ENCODE data around the gene NEUROG1.
"Not testable (repeated sequence)": the region's sequence is repeated elsewhere in the genome, so short reads cannot be mapped to it uniquely, and the experiment has no call there.

NEUROG1 gene

DNA sequence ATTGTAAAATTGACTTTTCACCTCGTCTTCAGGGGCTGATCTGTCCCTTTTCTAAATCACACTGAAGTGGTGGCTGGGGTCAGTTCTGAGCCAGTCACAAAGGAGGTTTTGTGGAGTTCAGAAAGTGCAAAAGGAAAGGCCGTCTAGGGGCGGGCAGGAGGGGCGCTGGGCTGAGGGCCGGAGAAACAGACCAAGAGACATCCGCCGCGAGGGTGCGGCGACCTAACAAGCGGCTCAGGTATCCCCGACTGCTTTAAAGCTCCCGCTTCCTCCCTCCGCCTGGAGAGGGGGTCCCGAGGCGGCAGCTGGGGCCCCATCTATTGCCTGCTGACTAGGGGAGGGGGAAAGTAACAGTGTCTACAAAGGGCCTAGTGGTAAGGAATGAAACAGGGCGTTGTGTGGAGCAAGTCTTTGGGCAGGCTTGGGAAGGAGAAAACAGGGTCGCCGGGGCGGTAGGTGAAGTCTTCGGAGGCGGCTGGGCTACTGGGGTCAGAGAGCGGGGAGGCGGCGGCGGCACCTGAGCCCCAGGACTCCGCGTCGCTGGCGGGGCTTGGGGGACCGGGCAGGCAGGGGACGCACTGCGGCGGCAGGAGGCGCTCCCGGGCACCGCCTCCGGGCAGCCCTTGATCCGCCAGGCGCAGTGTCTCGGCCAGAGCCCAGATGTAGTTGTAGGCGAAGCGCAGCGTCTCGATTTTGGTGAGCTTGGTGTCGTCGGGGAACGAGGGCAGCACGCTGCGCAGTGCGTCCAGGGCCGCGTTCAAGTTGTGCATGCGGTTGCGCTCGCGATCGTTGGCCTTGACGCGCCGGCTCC lies 950 bp downstream of the NEUROG1 start:
- no peak for DNase-seq

- no peak for DNase-seq
Measured at GRCh38 chr5:135533794-135534193, 2.0 kb downstream of the NEUROG1 start.

DNA sequence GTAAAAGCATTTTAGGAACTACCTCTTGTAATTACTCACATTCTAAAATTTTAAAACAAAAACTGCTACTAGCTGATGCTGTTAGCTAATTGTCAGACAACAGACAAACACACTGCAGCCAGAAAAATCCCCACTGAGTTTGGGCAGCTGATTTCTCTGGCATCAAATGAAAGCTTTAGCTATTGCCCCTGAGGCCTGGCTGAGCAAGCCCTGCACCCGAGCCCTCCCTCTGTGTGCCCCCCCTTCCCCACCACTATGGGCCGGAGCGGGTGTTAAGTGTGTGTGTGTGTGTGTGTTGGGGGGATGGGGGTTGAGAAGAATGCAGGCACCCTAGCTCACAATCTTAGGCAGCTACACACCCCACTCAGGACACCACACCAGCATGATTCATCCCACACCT lies 2.4 kb downstream of the NEUROG1 start:
- DNase-seq: no peak

- DNase-seq: not testable (repeated sequence)
Measured at GRCh38 chr5:135529576-135529975, 6.2 kb downstream of the NEUROG1 start.

DNA sequence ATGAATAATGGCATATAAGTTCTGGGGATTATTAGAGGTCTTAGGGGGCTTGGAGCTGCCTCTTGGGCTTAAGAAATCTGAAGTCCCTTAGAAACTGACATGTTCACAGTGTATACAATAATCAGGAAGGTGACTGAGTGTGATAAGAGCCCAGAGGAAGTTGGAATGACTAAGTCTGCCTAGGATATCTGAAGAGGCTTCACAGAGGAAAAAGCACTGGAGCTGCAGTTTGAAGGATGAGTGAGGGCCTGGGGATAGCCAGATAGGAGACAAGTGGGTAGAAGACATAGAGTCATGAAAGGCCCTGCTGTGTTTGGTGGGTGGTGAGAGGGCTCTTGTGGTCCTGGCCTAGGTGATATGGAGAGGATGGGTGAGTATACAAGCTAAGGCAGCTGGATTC lies 8.8 kb downstream of the NEUROG1 start:
- no peak for DNase-seq

GRCh38 chr5:135521964-135522363 lies 13.8 kb downstream of the NEUROG1 start:
- no peak for DNase-seq

- no peak for DNase-seq
Measured at GRCh38 chr5:135517631-135518030, 18.1 kb downstream of the NEUROG1 start.

- DNase-seq: no peak
Measured at GRCh38 chr5:135514116-135514515, 21.6 kb downstream of the NEUROG1 start.

GRCh38 chr5:135511761-135512575 lies 23.8 kb downstream of the NEUROG1 start:
- DNase-seq: no peak

- no peak for DNase-seq
Measured at GRCh38 chr5:135509995-135510394, 25.8 kb downstream of the NEUROG1 start.

DNA sequence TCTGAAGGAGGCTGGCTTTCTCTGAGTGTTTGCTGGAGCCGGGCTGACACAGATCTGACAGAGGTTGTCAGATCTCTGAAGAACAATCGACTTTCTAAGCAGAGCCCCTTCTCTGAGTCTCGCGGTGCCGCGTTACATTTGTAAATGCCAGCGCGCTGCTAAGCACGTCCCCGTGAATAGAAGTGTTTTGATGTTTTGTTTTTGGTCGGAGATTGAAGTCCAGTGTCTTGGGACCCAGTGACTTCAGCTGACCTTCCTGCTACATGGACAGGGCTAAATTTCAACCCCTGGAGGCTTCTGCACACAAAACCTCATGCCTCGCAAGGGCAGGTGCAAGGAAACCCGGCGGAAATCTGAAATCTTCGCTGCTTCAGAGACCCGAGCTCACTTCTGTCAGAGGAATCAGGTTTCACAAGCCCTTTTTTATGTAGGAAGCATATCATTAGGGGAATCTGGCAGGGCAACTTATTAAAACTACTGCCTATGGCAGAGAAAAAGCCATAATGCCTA lies 27.2 kb downstream of the NEUROG1 start:
- DNase-seq: no peak

DNA sequence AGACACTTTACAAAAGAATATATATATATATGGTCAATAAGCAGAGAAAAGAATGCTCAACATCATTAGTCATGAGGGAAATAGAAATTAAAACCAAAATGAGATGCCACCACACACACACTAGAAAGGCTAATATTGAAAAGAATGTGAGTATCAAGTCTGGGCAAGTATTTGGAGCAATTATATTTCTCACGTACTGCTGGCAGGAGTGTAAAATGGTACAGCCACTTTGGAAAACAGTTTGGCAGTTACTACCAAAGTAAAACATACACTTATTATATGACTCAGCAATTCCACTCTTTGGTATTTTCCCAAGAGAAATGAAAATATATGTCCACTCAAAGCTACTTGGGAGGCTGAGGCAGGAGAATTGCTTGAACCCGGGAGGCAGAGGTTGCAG lies 29.8 kb downstream of the NEUROG1 start:
- DNase-seq: no peak

DNA sequence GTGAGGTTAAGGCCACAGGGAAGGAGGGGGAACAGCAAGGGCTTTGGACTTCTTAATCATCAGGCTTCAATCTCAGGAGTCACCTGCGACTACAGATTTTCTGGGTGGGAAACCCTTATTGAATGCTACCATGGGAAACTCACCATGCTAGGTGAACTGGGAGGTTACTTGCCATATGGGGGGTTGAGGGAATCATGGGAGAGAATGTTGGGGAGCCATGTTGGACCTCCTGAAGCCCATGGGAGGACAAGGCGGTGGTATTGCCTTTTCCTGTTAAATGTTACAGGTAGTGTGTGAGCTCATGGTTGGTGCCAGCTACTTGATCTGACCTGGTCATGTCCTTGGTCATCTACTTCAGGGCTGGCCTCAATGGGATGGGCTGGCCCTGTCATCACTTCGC lies 31.4 kb downstream of the NEUROG1 start:
- DNase-seq: no peak

GRCh38 chr5:135503871-135504270 lies 31.9 kb downstream of the NEUROG1 start:
- no peak for DNase-seq

- no peak for DNase-seq
Measured at GRCh38 chr5:135502836-135503520, 32.8 kb downstream of the NEUROG1 start.

DNA sequence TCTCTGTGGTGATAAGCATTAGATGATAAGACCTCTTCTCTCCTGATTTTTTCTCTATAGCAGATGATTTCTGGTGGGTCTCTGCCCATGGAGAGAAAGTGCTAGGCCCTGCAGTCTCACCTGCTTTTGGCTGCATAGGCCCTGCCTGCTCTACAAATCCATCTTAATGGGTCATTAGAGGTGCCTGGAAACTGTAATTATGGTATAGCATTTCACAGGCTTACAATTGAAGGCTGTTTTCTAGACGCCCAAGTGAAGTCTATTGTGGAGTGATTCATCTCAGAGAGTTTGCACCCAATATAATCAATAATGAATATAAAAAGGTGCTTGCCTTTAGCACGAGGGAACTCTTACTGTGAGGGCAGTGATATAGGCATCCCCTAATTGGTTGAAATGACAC lies 33.8 kb downstream of the NEUROG1 start:
- DNase-seq: no peak

DNA sequence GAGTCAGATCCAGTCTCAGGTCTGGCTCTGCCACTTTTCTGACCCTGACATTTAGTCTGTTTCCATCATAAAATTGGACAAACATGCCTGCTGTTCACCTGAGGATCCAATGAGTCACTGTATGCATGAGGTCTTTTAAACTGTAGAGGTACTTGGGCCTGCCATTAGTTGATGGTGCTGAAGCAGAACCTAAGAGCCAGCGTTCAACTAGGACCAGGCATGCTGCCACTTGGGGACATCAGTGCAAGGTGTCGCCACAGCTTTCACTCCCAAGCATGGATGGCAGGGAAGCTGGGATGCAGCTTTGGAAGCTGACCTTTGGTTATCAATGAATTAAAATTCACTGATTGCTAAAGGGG lies 37.1 kb downstream of the NEUROG1 start:
- no peak for DNase-seq

DNA sequence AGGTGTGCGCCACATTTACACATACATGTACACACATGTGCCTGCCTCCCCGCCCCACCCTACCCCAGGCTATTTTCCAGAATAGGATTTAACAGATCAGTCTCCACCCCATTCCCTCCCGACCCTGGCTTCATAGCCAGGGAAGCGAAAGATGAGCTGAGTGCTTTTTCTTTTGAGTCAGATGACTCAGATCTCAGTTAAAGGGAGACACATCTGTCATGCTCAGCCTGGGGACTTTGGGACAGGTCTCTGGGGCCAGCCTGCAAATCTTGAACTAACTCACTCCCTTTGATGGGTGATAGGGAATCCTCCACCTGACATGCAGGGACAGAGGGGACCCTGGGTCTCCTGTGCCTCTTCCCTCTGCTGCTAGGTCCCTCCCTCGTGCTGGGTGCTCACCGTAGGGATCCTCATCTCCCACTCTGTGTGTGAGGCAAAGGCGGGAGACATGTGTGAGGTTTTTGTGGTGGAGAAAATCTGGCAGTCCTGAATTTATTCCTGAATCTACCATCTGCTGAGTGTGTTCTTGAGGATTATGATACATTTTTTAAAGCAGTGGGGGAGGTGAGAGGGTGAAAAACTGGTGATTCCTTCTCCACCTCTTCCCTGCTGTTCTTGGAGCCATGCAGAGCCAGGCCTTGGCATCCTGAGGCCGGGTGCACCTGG lies 37.7 kb downstream of the NEUROG1 start:
- no peak for DNase-seq

DNA sequence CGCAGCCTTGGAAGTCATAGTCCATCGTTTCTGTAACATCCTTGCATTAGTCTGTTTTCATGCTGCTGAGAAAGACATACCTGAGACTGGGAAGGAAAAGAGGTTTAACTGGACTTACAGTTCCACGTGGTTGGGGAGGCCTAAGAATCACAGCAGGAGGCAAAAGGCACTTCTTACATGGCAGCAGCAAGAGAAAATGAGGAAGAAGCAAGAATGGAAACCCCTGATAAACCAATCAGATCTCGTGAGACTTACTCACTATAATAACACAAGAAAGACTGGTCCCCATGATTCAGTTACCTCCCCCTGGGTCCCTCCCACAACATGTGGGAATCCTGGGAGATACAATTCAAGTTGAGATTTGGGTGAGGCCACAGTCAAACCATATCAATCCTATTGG lies 40.2 kb downstream of the NEUROG1 start:
- not testable (repeated sequence) for DNase-seq

DNA sequence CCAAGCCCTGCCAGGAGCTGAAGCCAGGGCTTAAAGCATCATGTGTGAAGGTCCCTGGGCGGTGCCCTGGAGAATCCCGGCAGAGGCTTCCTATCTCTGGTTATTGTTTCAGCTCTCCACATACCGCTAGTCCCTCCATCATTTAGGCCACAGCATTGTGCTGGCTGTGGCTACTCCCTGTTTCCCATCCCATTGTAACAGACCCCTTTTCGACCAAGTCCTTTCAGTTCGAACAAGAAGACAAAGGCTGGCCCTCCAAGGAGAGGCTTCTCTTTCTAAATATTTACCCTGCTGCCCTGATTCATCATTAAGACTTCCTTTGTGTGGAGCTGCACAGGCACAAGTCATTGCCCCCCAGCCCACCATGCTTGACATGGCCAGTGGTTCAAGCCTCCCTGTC lies 41.6 kb downstream of the NEUROG1 start:
- DNase-seq: no peak

- DNase-seq: no peak
Measured at GRCh38 chr5:135493406-135494180, 42.2 kb downstream of the NEUROG1 start.

- no peak for DNase-seq
Measured at GRCh38 chr5:135492319-135492626, 43.5 kb downstream of the NEUROG1 start.
